UCSD-AML1 (cell line): ENCODE measurements around the gene ARFGAP1.
"Not testable (repeated sequence)": the region's sequence is repeated elsewhere in the genome, so short reads cannot be mapped to it uniquely, and the experiment has no call there.

Source experiments
- DNase-seq: peaks from one replicate; lab custom pipeline; 2025; ENCODE audit not compliant: unreplicated experiment; lab: John Stamatoyannopoulos, UW

ARFGAP1 gene

GRCh38 chr20:63330084-63330760 is 57.6 kb downstream of the ARFGAP1 start:
- DNase-seq, result no peak

- no peak for DNase-seq
These were observed 58.3 kb downstream of the ARFGAP1 start for GRCh38 chr20:63330940-63331339.

- DNase-seq, result no peak
These were observed 59.3 kb downstream of the ARFGAP1 start for GRCh38 chr20:63331741-63332400.

- no peak for DNase-seq
These were observed 60.1 kb downstream of the ARFGAP1 start for GRCh38 chr20:63332488-63333240.

GRCh38 chr20:63333241-63333836 is 60.7 kb downstream of the ARFGAP1 start:
- no peak for DNase-seq

- no peak for DNase-seq
These were observed 61.7 kb downstream of the ARFGAP1 start for GRCh38 chr20:63334356-63334755.

GRCh38 chr20:63335060-63335459 is 62.4 kb downstream of the ARFGAP1 start:
- DNase-seq, result not testable (repeated sequence)

GRCh38 chr20:63335711-63336110 is 63.1 kb downstream of the ARFGAP1 start:
- DNase-seq, result no peak

GRCh38 chr20:63336232-63336752 is 63.7 kb downstream of the ARFGAP1 start:
- DNase-seq, result no peak

GRCh38 chr20:63337786-63338420 is 65.3 kb downstream of the ARFGAP1 start:
- no peak for DNase-seq
